HG02571 (cell line): ENCODE measurements around the gene WDR38.

ENCODE experiments used
- ATAC-seq: cut with Tn5 transposase; IDR thresholded peaks from one replicate; pipeline ENCODE4 v1.9.1; 2021; ENCODE audit warnings: mild to moderate bottlenecking, moderate library complexity; ENCODE audit not compliant: unreplicated experiment

Gene WDR38

GRCh38 chr9:124852829-124853531 is at the start of gene WDR38:
Gene WDR38, plus strand, starts transcription at chr9:124853460. Its CDS starts 72 bp downstream, at chr9:124853532.
- ATAC-seq: peak; percentile 65

DNA sequence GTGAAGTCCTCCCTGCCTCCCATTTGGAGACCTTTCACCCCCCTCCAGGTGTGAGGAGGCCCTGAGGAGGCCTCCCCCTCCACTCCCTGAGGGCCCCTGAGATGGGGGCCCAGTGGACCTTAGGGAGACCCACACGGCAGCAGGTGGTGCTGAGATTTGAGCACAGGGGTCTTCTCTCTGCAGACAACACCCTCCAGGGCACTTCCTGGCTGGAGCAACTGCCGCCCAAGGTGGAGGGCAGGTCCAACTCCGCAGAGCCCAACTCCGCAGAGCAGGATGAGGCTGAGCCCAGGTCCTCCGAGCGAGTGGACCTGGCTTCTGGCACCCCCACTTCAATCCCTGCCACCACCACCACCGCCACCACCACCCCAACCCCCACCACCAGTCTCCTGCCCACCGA is 49.3 kb upstream of the WDR38 start:
- no peak for ATAC-seq

DNA sequence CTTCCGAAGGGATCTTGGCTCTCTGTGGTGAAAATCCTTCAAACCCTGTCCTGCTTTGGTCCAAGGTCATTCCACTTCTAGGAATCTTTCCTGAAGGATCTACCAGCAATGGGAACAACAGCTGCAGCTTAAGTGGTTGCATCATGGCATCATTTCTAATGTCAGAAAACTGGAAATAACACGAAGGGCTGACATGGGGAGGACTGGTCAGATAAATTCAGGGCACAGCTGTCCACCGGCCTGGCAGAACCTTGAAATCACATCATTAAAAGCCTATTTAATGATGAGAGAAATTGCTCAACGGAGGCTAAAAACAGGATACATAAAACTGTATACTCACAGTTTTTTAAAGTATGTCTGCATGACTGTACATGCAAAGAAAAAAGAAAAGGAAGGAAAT is 48.1 kb upstream of the WDR38 start:
- no peak for ATAC-seq

- ATAC-seq: no peak
Observed at GRCh38 chr9:124808246-124808956, 44.9 kb upstream of the WDR38 start.

DNA sequence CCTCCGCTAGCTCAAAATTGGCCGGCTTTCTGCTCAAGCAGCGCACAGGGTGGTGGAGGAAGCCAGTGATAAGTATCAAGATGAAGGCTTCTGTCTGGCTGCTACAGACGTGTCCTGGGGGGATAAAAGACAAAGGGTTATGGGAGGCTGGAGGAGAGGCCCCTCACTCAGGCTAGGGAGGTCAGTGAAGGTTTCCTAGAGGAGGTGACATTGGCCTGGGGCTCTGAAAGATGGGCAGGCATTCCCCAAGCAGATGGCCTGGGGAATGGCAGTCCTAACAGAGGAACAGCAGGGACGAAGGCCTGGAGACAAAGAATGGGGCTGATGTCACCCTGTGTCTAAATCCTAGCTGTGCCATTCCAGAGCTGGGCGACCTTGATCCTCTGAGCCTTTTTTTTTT is 44.0 kb upstream of the WDR38 start:
- no peak for ATAC-seq

DNA sequence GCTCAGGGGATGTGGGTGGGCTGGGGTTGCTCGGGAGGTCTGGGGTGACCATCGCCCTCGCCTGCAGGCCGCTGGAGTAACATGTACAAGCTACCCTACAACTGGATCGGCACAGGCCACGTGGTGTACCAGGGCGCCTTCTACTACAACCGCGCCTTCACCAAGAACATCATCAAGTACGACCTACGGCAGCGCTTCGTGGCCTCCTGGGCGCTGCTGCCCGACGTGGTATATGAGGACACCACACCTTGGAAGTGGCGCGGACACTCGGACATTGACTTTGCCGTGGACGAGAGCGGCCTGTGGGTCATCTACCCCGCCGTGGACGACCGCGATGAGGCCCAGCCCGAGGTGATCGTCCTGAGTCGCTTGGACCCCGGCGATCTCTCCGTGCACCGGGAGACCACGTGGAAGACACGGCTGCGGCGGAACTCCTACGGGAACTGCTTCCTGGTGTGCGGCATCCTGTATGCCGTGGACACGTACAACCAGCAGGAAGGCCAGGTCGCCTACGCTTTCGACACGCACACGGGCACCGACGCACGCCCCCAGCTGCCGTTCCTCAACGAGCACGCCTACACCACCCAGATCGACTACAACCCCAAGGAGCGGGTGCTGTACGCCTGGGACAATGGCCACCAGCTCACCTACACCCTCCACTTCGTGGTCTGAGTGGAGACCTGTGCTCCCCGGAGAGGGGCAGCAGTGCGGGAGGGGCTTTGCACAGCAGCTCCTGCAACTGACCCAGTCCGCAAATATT is 43.3 kb upstream of the WDR38 start:
- no peak for ATAC-seq

GRCh38 chr9:124810663-124811355 is 42.5 kb upstream of the WDR38 start:
- ATAC-seq: no peak

DNA sequence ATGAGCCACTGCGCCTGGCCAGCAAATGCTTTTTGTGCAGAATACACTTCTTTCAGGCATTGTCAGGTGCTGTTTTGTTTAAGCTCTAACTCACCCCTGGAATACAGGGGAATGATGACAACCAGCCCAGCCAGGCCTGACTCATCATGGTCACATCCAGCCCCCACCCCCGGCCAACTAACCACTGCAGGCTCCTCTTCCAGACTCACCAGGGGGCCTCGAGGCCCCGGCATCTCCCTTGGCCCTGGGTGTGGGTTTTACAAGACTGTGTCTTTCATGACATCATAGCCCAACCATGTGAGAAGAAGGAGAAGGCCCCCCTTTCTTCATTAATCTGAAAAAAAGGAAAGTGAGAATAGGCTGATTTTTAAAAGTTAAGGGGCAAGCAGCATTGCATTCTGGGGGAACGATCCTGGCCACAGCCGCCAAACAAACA is 40.8 kb upstream of the WDR38 start:
- ATAC-seq: no peak

DNA sequence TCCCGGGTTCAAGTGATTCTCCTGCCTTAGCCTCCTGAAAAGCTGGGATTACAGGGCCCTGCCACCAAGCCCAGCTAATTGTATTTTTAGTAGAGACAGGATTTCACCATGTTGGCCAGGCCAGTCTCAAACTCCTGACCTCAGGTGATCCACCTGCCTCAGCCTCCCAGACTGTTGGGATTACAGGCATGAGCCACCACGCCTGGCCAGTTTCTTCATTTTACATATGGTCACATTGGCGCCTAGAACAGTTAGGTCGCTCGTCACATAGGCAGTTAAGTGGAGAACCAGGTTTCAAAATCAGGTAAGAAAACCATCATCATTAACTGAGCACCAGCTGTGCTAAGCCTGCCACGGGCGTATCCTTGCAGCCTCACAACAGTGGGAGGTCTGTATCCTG is 40.2 kb upstream of the WDR38 start:
- ATAC-seq: no peak

GRCh38 chr9:124813501-124814163 is 39.6 kb upstream of the WDR38 start:
- no peak for ATAC-seq

DNA sequence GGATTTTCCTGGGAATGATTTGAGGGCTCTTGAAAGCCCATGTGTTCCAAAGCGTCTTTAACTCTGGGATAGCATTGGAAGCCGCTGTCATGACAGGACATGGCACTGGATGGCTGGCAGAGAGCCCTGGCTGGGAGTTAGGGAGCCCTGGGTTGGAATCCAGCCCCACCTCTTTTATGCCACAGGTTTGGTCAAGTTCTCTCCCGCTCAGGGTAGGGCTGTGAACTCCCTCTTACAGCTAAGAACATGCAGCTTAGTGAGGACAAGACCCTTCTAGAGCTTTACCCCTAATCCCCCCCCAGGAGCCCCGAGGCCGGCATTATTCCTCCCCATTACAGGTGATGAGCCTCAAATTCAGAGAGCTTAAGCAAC is 39.1 kb upstream of the WDR38 start:
- ATAC-seq: no peak

GRCh38 chr9:124815601-124816000 is 37.7 kb upstream of the WDR38 start:
- no peak for ATAC-seq

DNA sequence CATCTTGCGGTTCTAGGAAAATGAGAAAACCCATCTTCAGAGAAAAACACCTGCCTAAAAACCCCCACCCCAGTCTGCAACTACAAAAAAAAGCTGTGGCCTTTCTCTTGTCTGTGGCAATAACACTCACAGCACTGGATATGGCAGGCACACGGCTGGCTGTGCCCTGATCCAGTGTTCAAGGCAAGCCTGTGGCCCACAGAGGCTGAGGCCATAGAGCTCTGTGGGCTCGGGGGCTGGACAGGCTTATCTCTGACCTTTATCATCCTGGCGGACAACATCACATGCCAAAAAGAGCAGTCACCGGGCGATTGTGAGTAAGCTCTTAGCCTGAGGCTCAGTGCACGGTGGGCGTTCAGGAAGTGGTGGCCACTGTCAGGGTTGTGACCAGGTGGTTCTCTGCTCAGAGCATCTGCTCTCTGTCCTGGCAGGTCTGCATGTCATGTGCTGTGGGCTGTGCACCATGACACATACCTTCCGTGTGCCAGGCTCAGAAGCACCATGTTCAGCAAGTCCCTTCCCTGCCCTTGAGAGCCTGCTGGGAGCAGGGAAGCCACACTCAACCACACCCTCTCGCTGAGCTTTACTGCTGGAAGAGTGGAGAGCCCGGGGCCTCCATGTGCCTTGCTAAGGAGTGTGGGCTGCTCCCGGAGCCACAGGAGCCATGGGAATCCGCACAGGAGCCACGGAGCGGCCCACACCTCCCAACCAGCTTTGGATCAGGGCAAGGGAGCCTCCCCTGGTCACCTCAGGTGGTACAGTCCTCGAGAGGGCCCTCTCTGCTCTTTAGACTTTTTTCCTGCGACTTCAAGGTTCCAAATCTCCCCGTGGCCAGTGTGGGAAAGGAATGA is 34.6 kb upstream of the WDR38 start:
- peak; percentile 58 for ATAC-seq

DNA sequence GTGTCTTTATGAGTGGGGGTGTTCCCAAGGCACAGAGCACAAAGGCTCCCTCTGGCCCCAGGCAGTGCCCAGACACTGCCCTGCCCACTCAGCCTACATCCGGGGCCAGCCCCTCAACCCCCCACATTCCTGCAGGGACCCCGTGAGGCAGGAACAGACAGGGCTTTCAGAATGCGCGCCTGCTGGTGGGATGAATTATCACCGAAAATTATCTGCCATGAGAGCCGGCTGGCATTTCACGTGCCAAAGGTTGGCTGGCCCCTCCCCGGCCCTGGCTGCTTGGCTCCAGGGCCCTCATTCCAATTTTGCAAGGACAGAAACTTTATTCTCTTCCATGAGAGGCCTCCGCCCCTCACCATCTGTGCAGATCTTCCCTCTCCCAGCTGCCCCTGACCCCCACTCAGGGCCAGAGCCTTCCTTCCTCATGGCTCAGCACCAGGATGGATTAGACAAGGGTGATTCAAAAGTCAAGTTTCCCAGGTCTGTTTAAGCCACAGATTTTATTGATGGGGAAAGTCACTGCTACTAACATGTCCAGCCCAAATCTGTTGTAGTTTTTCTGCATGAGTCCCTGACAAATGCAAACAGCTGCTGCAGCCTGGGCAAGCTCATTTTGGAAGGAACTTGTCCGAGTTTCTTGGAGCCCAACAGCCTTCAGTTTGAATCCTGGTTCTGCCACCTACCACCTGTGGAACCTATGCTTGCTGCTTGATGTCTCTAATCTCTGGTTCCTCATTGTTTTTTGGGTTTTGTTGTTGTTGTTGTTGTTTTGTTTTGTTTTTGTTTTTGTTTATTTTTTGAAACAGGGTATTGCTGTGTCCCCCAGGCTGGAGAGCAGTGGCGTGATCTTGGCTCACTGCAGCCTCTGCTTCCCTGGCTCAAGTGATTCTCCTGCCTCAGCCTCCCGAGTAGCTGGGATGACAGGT is 32.3 kb upstream of the WDR38 start:
- no peak for ATAC-seq

DNA sequence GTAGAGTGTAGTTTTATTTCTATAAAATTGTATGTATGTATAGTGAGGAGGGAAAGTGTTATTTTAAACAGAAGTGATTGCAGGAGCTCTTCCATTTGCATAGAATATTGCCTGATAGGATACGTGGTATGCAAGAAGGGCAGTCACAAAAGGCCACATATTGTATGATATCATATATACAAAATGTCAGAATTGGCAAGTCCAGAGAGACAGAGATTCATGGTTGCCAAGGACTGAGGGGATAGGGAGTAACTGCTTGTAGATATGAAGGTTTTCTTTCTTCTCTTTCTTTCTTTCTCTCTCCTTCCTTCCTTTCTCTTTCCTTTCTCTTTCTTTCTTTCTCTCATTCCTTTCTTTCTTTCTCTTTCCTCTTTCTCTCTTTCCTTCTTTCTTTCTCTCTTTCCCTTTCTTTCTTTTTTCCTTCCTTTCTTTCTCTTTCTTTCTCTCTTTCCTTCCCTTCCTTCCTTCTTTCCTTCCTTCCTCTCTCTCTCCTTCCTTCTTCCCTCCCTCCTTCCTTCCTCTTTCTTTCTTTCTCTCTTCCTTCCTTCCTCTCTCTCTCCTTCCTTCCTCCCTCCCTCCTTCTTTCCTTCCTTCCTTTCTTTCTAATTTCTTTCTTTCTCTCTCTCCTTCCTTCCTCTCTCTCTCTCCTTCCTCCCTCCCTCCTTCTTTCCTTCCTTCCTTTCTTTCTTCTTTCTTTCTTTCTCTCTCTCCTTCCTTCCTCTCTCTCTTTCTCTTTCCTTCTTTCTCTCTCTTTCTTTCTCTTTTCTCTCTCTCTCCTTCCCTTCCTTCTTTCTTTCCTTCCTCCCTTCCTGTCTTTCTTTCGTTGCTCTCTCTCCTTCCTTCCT is 24.5 kb upstream of the WDR38 start:
- ATAC-seq: no peak

DNA sequence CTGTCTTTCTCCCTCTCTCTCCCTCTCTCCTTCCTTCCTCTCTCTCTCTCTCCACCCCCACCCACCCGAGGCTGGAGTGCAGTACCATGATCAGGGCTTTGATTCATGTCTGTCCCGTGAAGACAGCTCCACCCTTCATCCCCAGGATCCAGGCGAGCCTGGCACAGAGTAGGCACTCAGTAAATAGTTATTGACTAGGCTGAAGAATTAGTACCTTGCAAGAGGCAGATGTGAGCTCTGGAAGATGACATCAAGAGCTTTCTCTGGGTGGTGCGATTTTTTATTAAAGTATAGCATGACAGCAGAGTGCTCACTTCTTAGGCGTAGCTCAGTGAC is 24.0 kb upstream of the WDR38 start:
- ATAC-seq: no peak

DNA sequence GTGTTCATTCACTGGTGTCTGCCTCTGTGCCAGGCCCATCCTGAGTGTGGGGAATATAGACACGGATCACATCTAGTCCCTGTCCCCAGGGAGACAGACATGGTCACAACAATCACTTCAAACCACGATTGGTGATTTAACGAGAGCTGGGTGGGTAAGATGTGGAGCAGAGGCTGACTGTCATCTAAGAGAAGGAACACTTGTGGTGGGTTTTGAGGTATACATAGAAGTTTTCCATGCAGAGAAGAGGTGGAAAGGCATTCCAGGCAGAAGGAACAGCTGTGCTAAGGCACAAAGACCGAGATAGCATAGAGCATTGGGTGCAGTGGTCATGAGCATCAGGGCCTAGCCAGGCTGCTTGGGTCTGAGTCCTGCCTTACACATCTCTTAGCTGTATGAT is 22.7 kb upstream of the WDR38 start:
- no peak for ATAC-seq
